Measurements from ENCODE around the gene DOCK10.
A peak's percentile ranks its signal among the peaks of the same experiment; 100 is the strongest.
"Not testable (repeated sequence)": the region's sequence is repeated elsewhere in the genome, so short reads cannot be mapped to it uniquely, and the experiment has no call there.

Gene DOCK10

GRCh38 chr2:224946895-224947294, 95.4 kb downstream of the DOCK10 start:
- Histone ChIP-seq H3K4me2 (ENCODE audit: insufficient read depth, low read length, poor library complexity, severe bottlenecking) (no peak overlapping the region), H3K79me1 (ENCODE audit: low read depth, low read length) (no peaks in the 10 kb centered on the region), H2BK5ac (ENCODE audit: low read length) (no peak overlapping the region), H3K4me3 (ENCODE audit: low read length in 2 of 2) (no peak overlapping the region), H2AFZ (ENCODE audit: low read length) (peak overlapping the region; percentile 24), H3K4ac (ENCODE audit: low read length) (no peak overlapping the region), H3K9me3 (replicated peaks in 1 of 2; ENCODE audit: control insufficient read depth in 2 of 2, insufficient read depth in 1 of 2, low read depth in 1 of 2, low read length in 2 of 2) (no peaks in the 10 kb centered on the region), H3K18ac (ENCODE audit: low read length) (no peak overlapping the region), H3K4me1 (ENCODE audit: control insufficient read depth in 2 of 2, insufficient read depth in 1 of 2, low read depth in 1 of 2, low read length in 2 of 2) (peaks cover 2 to 4% of the 10 kb centered on the region in 2 donors), H3K36me3 (replicated peaks in 1 of 2; ENCODE audit: control insufficient read depth in 2 of 2, insufficient read depth in 2 of 2, low read length in 2 of 2) (no peaks in the 10 kb centered on the region), H3K23ac (ENCODE audit: low read depth, low read length, poor library complexity) (no peak overlapping the region), H4K8ac (ENCODE audit: low read depth, low read length) (no peak overlapping the region), H3K27me3 (ENCODE audit: control insufficient read depth in 3 of 3, insufficient read depth in 3 of 3, low read depth in 1 of 3, low read length in 3 of 3) (no peaks in the 10 kb centered on the region), H2BK120ac (ENCODE audit: low read depth, low read length) (no peak overlapping the region), H3K9ac (ENCODE audit: low read depth, low read length, poor library complexity) (no peak overlapping the region), H2AK5ac (ENCODE audit: low read depth, low read length) (no peak overlapping the region), H3K27ac (replicated peaks; ENCODE audit: low read length) (no peak overlapping the region), H4K91ac (ENCODE audit: low read depth, low read length, poor library complexity) (no peak overlapping the region), H2BK15ac (ENCODE audit: low read length) (no peak overlapping the region), H2BK12ac (ENCODE audit: low read length) (no peak overlapping the region), H3K14ac (ENCODE audit: low read length) (no peak overlapping the region)
- no peak for DNase-seq (ENCODE audit: low spot score)
- 100% methylated on average over 3 of the region's 7 CpGs; no CpG with 5 or more reads in 1 of the 2 donors for WGBS, 2 donors (ENCODE audit: extremely low coverage in 2 of 2, insufficient read length in 2 of 2, insufficient replicate concordance in 1 of 2)

GRCh38 chr2:224944707-224945547, 97.3 kb downstream of the DOCK10 start:
- Histone ChIP-seq H3K4me3 (ENCODE audit: low read length in 2 of 2) (no peak overlapping the region), H2AK5ac (ENCODE audit: low read depth, low read length) (no peak overlapping the region), H2BK12ac (ENCODE audit: low read length) (no peak overlapping the region), H3K23ac (ENCODE audit: low read depth, low read length, poor library complexity) (no peak overlapping the region), H3K9me3 (replicated peaks in 1 of 2; ENCODE audit: control insufficient read depth in 2 of 2, insufficient read depth in 1 of 2, low read depth in 1 of 2, low read length in 2 of 2) (no peaks in the 10 kb centered on the region), H3K27me3 (ENCODE audit: control insufficient read depth in 3 of 3, insufficient read depth in 3 of 3, low read depth in 1 of 3, low read length in 3 of 3) (no peaks in the 10 kb centered on the region), H3K79me1 (ENCODE audit: low read depth, low read length) (no peaks in the 10 kb centered on the region), H4K91ac (ENCODE audit: low read depth, low read length, poor library complexity) (no peak overlapping the region), H3K9ac (ENCODE audit: low read depth, low read length, poor library complexity) (no peak overlapping the region), H4K8ac (ENCODE audit: low read depth, low read length) (no peak overlapping the region), H3K4me1 (ENCODE audit: control insufficient read depth in 2 of 2, insufficient read depth in 1 of 2, low read depth in 1 of 2, low read length in 2 of 2) (peaks cover 2 to 5% of the 10 kb centered on the region in 2 donors), H3K36me3 (replicated peaks in 1 of 2; ENCODE audit: control insufficient read depth in 2 of 2, insufficient read depth in 2 of 2, low read length in 2 of 2) (no peaks in the 10 kb centered on the region), H2BK120ac (ENCODE audit: low read depth, low read length) (no peak overlapping the region), H2AFZ (ENCODE audit: low read length) (no peak overlapping the region), H2BK5ac (ENCODE audit: low read length) (no peak overlapping the region), H3K27ac (replicated peaks; ENCODE audit: low read length) (no peak overlapping the region), H3K4ac (ENCODE audit: low read length) (no peak overlapping the region), H3K18ac (ENCODE audit: low read length) (no peak overlapping the region), H3K14ac (ENCODE audit: low read length) (no peak overlapping the region), H2BK15ac (ENCODE audit: low read length) (no peak overlapping the region), H3K4me2 (ENCODE audit: insufficient read depth, low read length, poor library complexity, severe bottlenecking) (no peak overlapping the region)
- no peak for DNase-seq (ENCODE audit: low spot score)
- WGBS, 2 donors (ENCODE audit: extremely low coverage in 2 of 2, insufficient read length in 2 of 2, insufficient replicate concordance in 1 of 2), result no CpG with 5 or more reads among the region's 8 CpGs

GRCh38 chr2:224943601-224944041, 98.6 kb downstream of the DOCK10 start:
- not testable (repeated sequence) for H2BK120ac ChIP-seq (ENCODE audit: low read depth, low read length); H3K23ac ChIP-seq (ENCODE audit: low read depth, low read length, poor library complexity); DNase-seq (ENCODE audit: low spot score); H2AFZ ChIP-seq (ENCODE audit: low read length); H3K4ac ChIP-seq (ENCODE audit: low read length); H4K8ac ChIP-seq (ENCODE audit: low read depth, low read length); H2AK5ac ChIP-seq (ENCODE audit: low read depth, low read length); H3K36me3 ChIP-seq (replicated peaks in 1 of 2; ENCODE audit: control insufficient read depth in 2 of 2, insufficient read depth in 2 of 2, low read length in 2 of 2); H2BK5ac ChIP-seq (ENCODE audit: low read length); H3K27me3 ChIP-seq (ENCODE audit: control insufficient read depth in 3 of 3, insufficient read depth in 3 of 3, low read depth in 1 of 3, low read length in 3 of 3); H3K14ac ChIP-seq (ENCODE audit: low read length); H3K4me2 ChIP-seq (ENCODE audit: insufficient read depth, low read length, poor library complexity, severe bottlenecking); H3K9me3 ChIP-seq (replicated peaks in 1 of 2; ENCODE audit: control insufficient read depth in 2 of 2, insufficient read depth in 1 of 2, low read depth in 1 of 2, low read length in 2 of 2); H3K79me1 ChIP-seq (ENCODE audit: low read depth, low read length); H4K91ac ChIP-seq (ENCODE audit: low read depth, low read length, poor library complexity); H2BK15ac ChIP-seq (ENCODE audit: low read length); H2BK12ac ChIP-seq (ENCODE audit: low read length); H3K4me1 ChIP-seq (ENCODE audit: control insufficient read depth in 2 of 2, insufficient read depth in 1 of 2, low read depth in 1 of 2, low read length in 2 of 2); H3K27ac ChIP-seq (replicated peaks; ENCODE audit: low read length); H3K18ac ChIP-seq (ENCODE audit: low read length); H3K9ac ChIP-seq (ENCODE audit: low read depth, low read length, poor library complexity); H3K4me3 ChIP-seq (ENCODE audit: low read length in 2 of 2)
- WGBS, 2 donors (ENCODE audit: extremely low coverage in 2 of 2, insufficient read length in 2 of 2, insufficient replicate concordance in 1 of 2), result no CpG with 5 or more reads among the region's 8 CpGs

DNA sequence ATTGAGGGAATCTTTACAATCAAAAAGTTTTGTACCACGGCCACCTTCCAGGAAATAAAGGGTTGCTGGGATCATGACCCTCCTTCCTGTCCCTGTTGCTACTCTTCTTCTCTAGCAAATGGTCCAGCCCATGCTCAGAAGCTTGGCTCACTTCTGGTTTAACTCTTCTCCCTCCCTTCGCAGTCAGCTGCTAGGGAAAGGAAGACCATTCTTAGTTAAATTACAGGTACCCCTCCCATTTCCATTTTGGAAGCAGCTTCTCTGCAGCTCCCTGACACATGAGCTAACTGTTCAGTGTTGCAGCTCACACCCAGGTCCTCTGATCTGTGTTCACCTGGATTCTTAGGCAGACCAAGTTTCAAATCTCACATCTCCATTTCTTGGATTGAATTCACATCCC, 100.3 kb downstream of the DOCK10 start:
- H3K18ac ChIP-seq (ENCODE audit: low read length), result peak overlapping the region; percentile 85
- no peak overlapping the region for H2BK120ac ChIP-seq (ENCODE audit: low read depth, low read length)
- peak overlapping the region; percentile 77 for H3K27ac ChIP-seq (replicated peaks; ENCODE audit: low read length)
- H3K4me1 ChIP-seq (ENCODE audit: control insufficient read depth in 2 of 2, insufficient read depth in 1 of 2, low read depth in 1 of 2, low read length in 2 of 2), result peaks cover 5 to 13% of the 10 kb centered on the region in 2 donors
- H3K23ac ChIP-seq (ENCODE audit: low read depth, low read length, poor library complexity), result no peak overlapping the region
- H2AFZ ChIP-seq (ENCODE audit: low read length), result peak overlapping the region; percentile 4
- no peak overlapping the region for H4K8ac ChIP-seq (ENCODE audit: low read depth, low read length)
- no peak overlapping the region for H3K4me3 ChIP-seq (ENCODE audit: low read length in 2 of 2)
- no peak overlapping the region for H2BK12ac ChIP-seq (ENCODE audit: low read length)
- no peak overlapping the region for H4K91ac ChIP-seq (ENCODE audit: low read depth, low read length, poor library complexity)
- H3K9ac ChIP-seq (ENCODE audit: low read depth, low read length, poor library complexity), result no peak overlapping the region
- H3K9me3 ChIP-seq (replicated peaks in 1 of 2; ENCODE audit: control insufficient read depth in 2 of 2, insufficient read depth in 1 of 2, low read depth in 1 of 2, low read length in 2 of 2), result no peaks in the 10 kb centered on the region
- no peaks in the 10 kb centered on the region for H3K79me1 ChIP-seq (ENCODE audit: low read depth, low read length)
- no peak overlapping the region for H3K4me2 ChIP-seq (ENCODE audit: insufficient read depth, low read length, poor library complexity, severe bottlenecking)
- no peak overlapping the region for H2BK5ac ChIP-seq (ENCODE audit: low read length)
- H2BK15ac ChIP-seq (ENCODE audit: low read length), result no peak overlapping the region
- H3K14ac ChIP-seq (ENCODE audit: low read length), result no peak overlapping the region
- no peak overlapping the region for H2AK5ac ChIP-seq (ENCODE audit: low read depth, low read length)
- no peak overlapping the region for H3K4ac ChIP-seq (ENCODE audit: low read length)
- no peaks in the 10 kb centered on the region for H3K27me3 ChIP-seq (ENCODE audit: control insufficient read depth in 3 of 3, insufficient read depth in 3 of 3, low read depth in 1 of 3, low read length in 3 of 3)
- WGBS, 2 donors (ENCODE audit: extremely low coverage in 2 of 2, insufficient read length in 2 of 2, insufficient replicate concordance in 1 of 2), result no CpG with 5 or more reads among the region's 2 CpGs
- no peaks in the 10 kb centered on the region for H3K36me3 ChIP-seq (replicated peaks in 1 of 2; ENCODE audit: control insufficient read depth in 2 of 2, insufficient read depth in 2 of 2, low read length in 2 of 2)
- no peak for DNase-seq (ENCODE audit: low spot score)

Measured in neuronal stem cell (in vitro differentiated cells).